GM21737 (cell line): ENCODE data around the gene PHIP.

ENCODE experiments used
- ATAC-seq: cut with Tn5 transposase; IDR thresholded peaks from one replicate; pipeline ENCODE4 v1.9.1; 2021; ENCODE audit warnings: mild to moderate bottlenecking, moderate library complexity; ENCODE audit not compliant: unreplicated experiment

Gene PHIP

GRCh38 chr6:79071547-79071946 is 6.5 kb downstream of the PHIP start:
- no peak for ATAC-seq

DNA sequence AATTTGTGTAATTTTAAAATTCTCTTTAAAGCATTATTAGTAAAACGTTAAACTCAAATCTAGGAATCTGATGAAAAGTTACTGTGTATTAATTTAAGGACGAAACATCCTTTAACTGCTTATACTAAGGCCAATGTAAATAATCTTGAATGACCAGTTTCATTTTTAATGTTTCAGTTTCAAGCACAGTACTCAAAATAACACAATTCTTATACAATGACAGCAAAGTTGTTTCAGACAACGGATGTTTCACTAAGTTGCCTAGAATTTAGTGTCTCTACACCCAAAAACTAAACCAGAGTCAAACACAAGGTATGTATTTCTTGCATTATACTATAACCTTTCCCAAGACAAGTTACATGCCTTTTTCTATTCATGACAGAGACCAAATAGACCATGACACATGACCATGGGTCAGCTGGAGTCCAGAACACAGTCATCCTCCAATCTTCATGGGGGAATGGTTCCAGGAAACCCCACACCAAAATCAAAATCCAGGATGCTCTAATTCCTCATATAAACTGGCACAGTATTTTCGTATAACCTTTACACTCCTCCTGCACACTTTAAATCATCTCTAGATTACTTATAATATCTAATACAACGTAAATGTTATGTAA is 7.7 kb downstream of the PHIP start:
- peak; percentile 80 for ATAC-seq

GRCh38 chr6:79066828-79067227 is 11.2 kb downstream of the PHIP start:
- no peak for ATAC-seq

GRCh38 chr6:79066330-79066729 is 11.7 kb downstream of the PHIP start:
- no peak for ATAC-seq

DNA sequence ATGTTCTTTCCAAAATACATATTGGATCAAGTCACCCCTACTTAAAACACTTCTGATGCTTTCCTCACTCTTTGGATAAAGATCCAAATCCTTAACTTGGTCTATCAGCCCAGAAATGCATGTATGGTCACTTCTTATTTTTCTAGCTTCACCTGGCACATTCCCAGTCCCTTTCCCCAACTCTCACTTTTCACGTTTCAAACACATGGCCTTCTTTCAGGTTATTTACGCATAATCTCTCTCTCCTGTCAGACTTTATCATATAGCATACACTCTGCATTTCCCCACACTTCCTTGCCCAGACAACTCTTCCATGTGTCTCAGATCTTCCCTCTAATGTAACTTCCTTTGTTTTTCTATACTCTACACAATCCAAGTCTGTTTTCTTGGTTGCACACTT is 12.8 kb downstream of the PHIP start:
- ATAC-seq, result no peak

- no peak for ATAC-seq
These were observed 13.4 kb downstream of the PHIP start for GRCh38 chr6:79064635-79065034.

- ATAC-seq, result no peak
These were observed 15.3 kb downstream of the PHIP start for GRCh38 chr6:79062708-79063107.

GRCh38 chr6:79057746-79058145 is 20.3 kb downstream of the PHIP start:
- ATAC-seq, result no peak

DNA sequence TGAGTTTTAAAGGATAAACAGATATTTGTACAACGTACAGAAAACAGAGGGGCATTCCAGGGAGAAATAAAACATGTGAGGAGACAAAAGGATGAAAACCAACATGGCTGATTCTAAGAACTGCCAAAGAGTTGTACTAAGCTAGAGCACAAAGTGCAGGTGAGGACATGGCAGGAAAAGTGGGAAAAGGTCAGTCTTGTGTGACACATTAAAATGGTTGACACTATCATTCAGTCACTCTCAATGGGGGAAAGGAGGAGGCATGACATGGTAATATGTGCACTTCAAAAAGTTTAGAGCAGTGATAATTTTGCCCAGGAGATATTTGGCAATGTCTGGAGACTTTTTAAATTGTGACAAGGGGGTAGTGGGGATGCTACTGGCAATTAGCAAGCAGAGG is 21.8 kb downstream of the PHIP start:
- no peak for ATAC-seq

DNA sequence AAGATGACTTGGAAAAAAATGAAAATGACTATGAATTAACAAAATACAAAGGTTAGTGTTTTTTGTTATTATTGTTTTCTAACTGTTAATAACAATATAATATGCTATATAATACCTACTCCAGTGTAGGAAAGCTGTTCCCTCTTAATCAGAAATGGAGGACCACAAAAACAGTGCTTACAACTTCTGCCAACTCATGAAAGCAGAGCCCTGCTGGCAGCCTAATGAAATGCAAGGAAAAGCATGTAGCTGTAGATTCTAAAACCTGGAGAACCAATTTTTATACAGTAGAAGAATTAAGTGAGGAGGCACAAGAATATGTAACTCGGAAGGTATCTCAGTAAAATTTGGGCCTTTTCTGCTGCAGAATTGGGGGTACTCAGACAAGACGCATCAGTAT is 29.4 kb downstream of the PHIP start:
- ATAC-seq, result no peak

DNA sequence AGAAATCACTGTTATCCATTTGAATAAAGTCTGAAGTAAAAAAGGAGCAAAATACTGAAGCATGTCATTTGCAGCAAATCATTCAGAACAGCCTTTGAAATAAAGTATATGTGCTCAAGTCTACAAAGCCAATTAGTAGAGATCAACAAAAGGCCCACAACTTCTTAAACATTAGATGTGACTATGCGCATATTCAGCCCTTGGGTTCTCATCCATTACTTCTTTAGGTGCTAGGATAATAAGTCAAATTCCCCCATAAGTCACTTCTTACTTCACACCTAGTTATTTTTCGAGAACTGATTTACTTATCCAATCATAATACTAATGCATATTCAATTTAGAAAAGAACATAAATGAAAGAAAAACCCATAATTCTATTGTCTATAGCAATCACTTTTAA is 31.0 kb downstream of the PHIP start:
- no peak for ATAC-seq

DNA sequence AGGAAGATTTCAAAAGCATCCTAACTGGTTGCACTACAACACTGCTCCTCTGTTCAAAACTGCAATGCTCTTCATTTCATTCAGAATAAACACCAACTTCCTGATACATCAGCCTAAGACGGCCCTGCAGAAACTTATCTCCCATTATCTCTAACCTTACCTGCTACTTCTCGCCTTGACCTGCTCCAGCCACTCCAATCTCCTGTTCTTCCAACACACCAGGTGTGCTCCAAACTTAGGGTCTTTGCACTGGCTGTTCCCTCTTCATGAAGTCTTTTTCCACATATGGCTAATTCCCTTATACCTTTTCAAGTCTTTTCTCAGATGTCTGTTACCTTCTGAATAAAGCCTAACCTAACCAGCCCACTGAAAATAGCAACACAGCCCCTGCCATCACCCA is 32.1 kb downstream of the PHIP start:
- no peak for ATAC-seq

DNA sequence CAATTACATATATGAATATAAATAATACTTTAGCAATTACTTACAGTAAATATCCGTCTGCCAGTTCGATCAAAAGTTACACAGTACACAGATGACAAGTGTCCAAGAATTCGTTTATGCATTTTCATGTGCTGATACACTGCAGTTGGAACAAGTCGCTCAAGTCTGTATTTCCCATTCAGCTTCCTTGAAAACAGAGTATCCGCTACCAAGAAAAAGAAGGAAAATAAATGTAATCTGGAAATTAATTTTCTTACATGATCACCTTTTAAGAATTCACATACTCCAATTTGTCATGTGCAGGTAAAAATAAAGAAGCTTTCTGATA is 35.3 kb downstream of the PHIP start:
- ATAC-seq, result no peak

- ATAC-seq, result peak; percentile 71
These were observed 35.8 kb downstream of the PHIP start for GRCh38 chr6:79042088-79042798.

GRCh38 chr6:79040083-79040482 is 38.0 kb downstream of the PHIP start:
- no peak for ATAC-seq

DNA sequence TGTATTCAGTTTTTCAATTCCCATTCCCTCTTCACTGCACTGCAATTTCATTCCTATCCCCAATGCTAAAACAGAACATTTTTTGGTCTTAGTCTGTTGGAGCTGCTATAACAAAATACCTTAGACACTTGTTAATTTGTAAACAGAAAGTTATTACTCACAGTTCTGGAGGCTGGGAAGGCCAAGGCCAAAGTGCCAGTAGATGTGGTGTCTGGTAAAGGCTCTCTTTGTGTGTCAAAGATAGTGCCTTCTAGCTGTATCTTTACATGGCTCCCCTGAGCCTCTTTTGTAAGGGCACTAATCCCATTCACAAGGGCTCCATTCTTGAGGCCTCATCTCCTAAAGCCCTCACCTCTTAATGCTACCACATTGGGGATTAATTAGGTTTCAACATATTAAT is 40.0 kb downstream of the PHIP start:
- no peak for ATAC-seq

DNA sequence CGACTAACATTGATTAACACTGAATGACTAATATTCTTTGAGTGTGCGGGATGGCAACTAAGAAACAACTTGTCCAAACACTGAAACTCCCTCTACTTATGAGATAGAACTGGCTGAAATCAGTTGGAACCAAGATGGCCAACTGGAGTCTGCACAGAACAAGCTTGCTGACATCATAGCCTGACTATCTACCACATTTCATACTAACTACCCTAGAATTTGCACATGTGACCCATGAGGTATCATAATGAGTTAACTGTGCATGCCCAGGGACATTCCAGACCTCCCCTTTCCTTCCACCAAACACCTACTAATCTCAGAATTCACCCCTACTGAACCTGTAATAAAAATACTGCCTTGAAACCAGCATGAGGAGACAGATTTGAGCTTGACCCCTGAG is 43.2 kb downstream of the PHIP start:
- ATAC-seq, result no peak

DNA sequence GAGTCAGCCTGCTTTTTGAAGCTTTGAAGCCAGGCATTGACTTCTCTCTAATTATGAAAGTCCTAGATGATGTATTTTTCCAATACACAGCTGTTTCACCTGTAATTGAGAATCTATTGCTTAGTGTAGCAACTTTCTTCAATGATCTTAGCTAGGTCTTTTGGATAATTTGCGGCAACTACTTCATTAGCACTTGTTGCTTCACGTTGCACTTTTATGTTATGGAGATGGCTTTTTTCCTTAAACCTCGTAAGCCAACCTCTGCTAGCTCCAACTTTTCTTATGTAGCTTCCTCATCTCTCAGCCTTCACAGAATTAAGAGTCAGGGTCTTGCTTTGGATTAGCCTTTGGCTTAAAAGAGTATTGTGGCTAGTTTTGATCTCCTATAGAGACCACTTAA is 44.8 kb downstream of the PHIP start:
- no peak for ATAC-seq

- ATAC-seq, result no peak
These were observed 46.0 kb downstream of the PHIP start for GRCh38 chr6:79031821-79032590.

DNA sequence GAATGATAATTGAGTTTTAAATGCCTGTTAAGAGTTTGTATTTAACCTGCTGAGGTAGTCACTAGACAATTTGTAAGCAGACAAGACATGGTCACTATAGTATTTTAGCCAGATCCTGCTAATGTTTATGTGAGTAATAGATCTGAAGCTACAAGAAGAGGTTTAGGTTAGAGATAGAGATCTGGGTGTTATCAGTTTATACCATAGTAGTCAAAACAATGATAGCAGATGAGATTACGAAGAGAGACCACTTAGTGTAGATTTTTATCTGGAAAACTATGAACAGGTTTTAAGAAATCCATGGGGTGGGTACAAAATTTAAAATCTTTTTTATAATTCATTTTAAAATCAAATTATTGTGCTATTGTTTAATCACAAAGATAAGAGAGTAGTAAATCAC is 47.5 kb downstream of the PHIP start:
- no peak for ATAC-seq

DNA sequence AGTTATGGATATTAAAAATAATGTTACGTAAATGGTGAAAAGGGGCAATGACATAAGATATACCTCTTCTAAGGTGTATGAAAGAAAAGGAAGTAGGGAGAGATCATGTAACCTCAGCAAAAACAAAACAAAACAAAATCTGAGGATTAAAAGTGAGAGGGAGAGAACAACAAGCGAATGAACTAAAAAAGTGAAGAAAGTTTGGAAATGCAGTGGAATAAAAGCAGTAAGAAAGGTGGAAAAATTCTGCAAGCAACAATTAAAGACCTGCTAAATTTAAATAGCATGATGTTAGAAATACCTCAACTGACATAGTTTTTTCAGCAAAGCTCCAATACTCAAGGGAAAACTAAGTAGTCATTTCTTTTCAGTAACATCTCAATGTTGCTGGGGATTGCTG is 48.0 kb downstream of the PHIP start:
- no peak for ATAC-seq

DNA sequence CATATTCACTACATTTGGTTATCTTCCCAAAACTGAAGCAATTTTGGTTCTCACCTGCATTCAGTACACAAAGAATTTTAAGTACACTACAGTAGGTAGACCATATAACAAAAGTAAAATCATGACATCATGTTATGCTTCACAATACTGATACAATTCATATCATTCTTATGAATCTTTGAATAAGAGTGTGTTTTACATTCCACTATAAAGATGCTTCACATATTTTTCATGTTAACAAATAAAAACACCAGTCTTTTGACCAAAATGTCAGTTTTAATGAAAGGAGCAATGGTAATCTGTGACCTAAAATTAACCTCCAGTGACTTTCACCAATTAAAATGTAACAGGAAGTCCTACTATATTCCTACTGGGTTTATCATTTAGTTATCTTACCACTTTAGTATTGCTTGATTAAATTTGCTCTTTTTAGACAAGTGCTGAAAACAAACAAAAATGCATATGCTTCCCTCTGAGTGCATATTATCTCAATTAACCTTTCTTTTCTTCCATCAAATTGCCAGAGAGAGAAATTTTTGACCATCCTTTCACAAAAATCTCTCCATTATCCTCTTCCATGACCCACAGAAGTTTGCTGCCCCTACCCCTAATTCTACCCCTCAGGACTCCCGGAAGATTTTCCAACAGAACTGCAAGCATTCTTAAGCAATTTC is 49.3 kb downstream of the PHIP start:
- no peak for ATAC-seq
